Measurements from ENCODE around the gene ANKS1B.
"Not testable (repeated sequence)": the region's sequence is repeated elsewhere in the genome, so short reads cannot be mapped to it uniquely, and the experiment has no call there.

Gene ANKS1B

GRCh38 chr12:99806304-99806703 lies 178.4 kb downstream of the ANKS1B start:
- no peaks in the 10 kb centered on the region for H3K36me3 ChIP-seq (ENCODE audit: control insufficient read depth, insufficient read depth, low read length)
- no peaks in the 10 kb centered on the region for H3K9me3 ChIP-seq (ENCODE audit: control insufficient read depth, low read length)
- no peak overlapping the region for H3K27ac ChIP-seq (ENCODE audit: low read depth, low read length, severe bottlenecking)
- no peak overlapping the region for H3K4me3 ChIP-seq (ENCODE audit: extremely low read depth, insufficient read depth, low read length, poor library complexity, severe bottlenecking)
- no peaks in the 10 kb centered on the region for H3K4me1 ChIP-seq (ENCODE audit: control insufficient read depth, insufficient read depth, low read length, poor library complexity, severe bottlenecking)
- WGBS, 2 experiments (ENCODE audit: insufficient coverage in 2 of 2) = 90 to 99% methylated on average over 8 to 9 of the region's 9 CpGs

GRCh38 chr12:99804715-99805114 lies 180.0 kb downstream of the ANKS1B start:
- Histone ChIP-seq H3K4me1 (ENCODE audit: control insufficient read depth, insufficient read depth, low read length, poor library complexity, severe bottlenecking) (no peaks in the 10 kb centered on the region), H3K4me3 (ENCODE audit: extremely low read depth, insufficient read depth, low read length, poor library complexity, severe bottlenecking) (no peak overlapping the region), H3K27ac (ENCODE audit: low read depth, low read length, severe bottlenecking) (no peak overlapping the region), H3K9me3 (ENCODE audit: control insufficient read depth, low read length) (no peaks in the 10 kb centered on the region), H3K36me3 (ENCODE audit: control insufficient read depth, insufficient read depth, low read length) (no peaks in the 10 kb centered on the region)

GRCh38 chr12:99800605-99801004 lies 184.1 kb downstream of the ANKS1B start:
- H3K4me1 ChIP-seq (ENCODE audit: control insufficient read depth, insufficient read depth, low read length, poor library complexity, severe bottlenecking) = no peaks in the 10 kb centered on the region
- no peaks in the 10 kb centered on the region for H3K36me3 ChIP-seq (ENCODE audit: control insufficient read depth, insufficient read depth, low read length)
- WGBS, 2 experiments (ENCODE audit: insufficient coverage in 2 of 2) = 90 to 97% methylated on average over 1 to 2 of the region's 2 CpGs
- H3K4me3 ChIP-seq (ENCODE audit: extremely low read depth, insufficient read depth, low read length, poor library complexity, severe bottlenecking) = no peak overlapping the region
- no peak overlapping the region for H3K27ac ChIP-seq (ENCODE audit: low read depth, low read length, severe bottlenecking)
- H3K9me3 ChIP-seq (ENCODE audit: control insufficient read depth, low read length) = no peaks in the 10 kb centered on the region

GRCh38 chr12:99797931-99798330 lies 186.8 kb downstream of the ANKS1B start:
- not testable (repeated sequence) for H3K4me3 ChIP-seq (ENCODE audit: extremely low read depth, insufficient read depth, low read length, poor library complexity, severe bottlenecking); H3K4me1 ChIP-seq (ENCODE audit: control insufficient read depth, insufficient read depth, low read length, poor library complexity, severe bottlenecking)
- 80% methylated on average over 1 of the region's 4 CpGs; no CpG with 5 or more reads in 1 of the 2 experiments for WGBS, 2 experiments (ENCODE audit: insufficient coverage in 2 of 2)

GRCh38 chr12:99783421-99783820 lies 201.3 kb downstream of the ANKS1B start:
- H3K9me3 ChIP-seq (ENCODE audit: control insufficient read depth, low read length) = no peaks in the 10 kb centered on the region
- no CpG with 5 or more reads among the region's 3 CpGs for WGBS, 2 experiments (ENCODE audit: insufficient coverage in 2 of 2)
- H3K27ac ChIP-seq (ENCODE audit: low read depth, low read length, severe bottlenecking) = no peak overlapping the region
- no peak overlapping the region for H3K4me3 ChIP-seq (ENCODE audit: extremely low read depth, insufficient read depth, low read length, poor library complexity, severe bottlenecking)
- H3K4me1 ChIP-seq (ENCODE audit: control insufficient read depth, insufficient read depth, low read length, poor library complexity, severe bottlenecking) = no peaks in the 10 kb centered on the region
- no peaks in the 10 kb centered on the region for H3K36me3 ChIP-seq (ENCODE audit: control insufficient read depth, insufficient read depth, low read length)

More at GRCh38 chr12:99797931-99798330, 186.8 kb downstream of the ANKS1B start:
- H3K27ac ChIP-seq (ENCODE audit: low read depth, low read length, severe bottlenecking); H3K9me3 ChIP-seq (ENCODE audit: control insufficient read depth, low read length); H3K36me3 ChIP-seq (ENCODE audit: control insufficient read depth, insufficient read depth, low read length): not testable (repeated sequence)

GRCh38 chr12:99772274-99772673 lies 212.5 kb downstream of the ANKS1B start:
- H3K9me3 ChIP-seq (ENCODE audit: control insufficient read depth, low read length) = no peaks in the 10 kb centered on the region
- H3K27ac ChIP-seq (ENCODE audit: low read depth, low read length, severe bottlenecking) = no peak overlapping the region
- no peaks in the 10 kb centered on the region for H3K36me3 ChIP-seq (ENCODE audit: control insufficient read depth, insufficient read depth, low read length)
- no CpG with 5 or more reads among the region's 3 CpGs for WGBS, 2 experiments (ENCODE audit: insufficient coverage in 2 of 2)
- H3K4me1 ChIP-seq (ENCODE audit: control insufficient read depth, insufficient read depth, low read length, poor library complexity, severe bottlenecking) = no peaks in the 10 kb centered on the region
- H3K4me3 ChIP-seq (ENCODE audit: extremely low read depth, insufficient read depth, low read length, poor library complexity, severe bottlenecking) = no peak overlapping the region

GRCh38 chr12:99771659-99772058 lies 213.1 kb downstream of the ANKS1B start:
- Histone ChIP-seq H3K36me3 (ENCODE audit: control insufficient read depth, insufficient read depth, low read length) (no peaks in the 10 kb centered on the region), H3K4me1 (ENCODE audit: control insufficient read depth, insufficient read depth, low read length, poor library complexity, severe bottlenecking) (no peaks in the 10 kb centered on the region), H3K27ac (ENCODE audit: low read depth, low read length, severe bottlenecking) (no peak overlapping the region), H3K4me3 (ENCODE audit: extremely low read depth, insufficient read depth, low read length, poor library complexity, severe bottlenecking) (no peak overlapping the region), H3K9me3 (ENCODE audit: control insufficient read depth, low read length) (no peaks in the 10 kb centered on the region)

- Histone ChIP-seq H3K27ac (ENCODE audit: low read depth, low read length, severe bottlenecking) (no peak overlapping the region), H3K4me1 (ENCODE audit: control insufficient read depth, insufficient read depth, low read length, poor library complexity, severe bottlenecking) (no peaks in the 10 kb centered on the region), H3K9me3 (ENCODE audit: control insufficient read depth, low read length) (no peaks in the 10 kb centered on the region), H3K4me3 (ENCODE audit: extremely low read depth, insufficient read depth, low read length, poor library complexity, severe bottlenecking) (no peak overlapping the region), H3K36me3 (ENCODE audit: control insufficient read depth, insufficient read depth, low read length) (no peaks in the 10 kb centered on the region)
- no CpG with 5 or more reads among the region's 1 CpG for WGBS, 2 experiments (ENCODE audit: insufficient coverage in 2 of 2)
These were observed 215.2 kb downstream of the ANKS1B start for GRCh38 chr12:99769396-99769980.

GRCh38 chr12:99768758-99769157 lies 216.0 kb downstream of the ANKS1B start:
- Histone ChIP-seq H3K4me3 (ENCODE audit: extremely low read depth, insufficient read depth, low read length, poor library complexity, severe bottlenecking) (no peak overlapping the region), H3K27ac (ENCODE audit: low read depth, low read length, severe bottlenecking) (no peak overlapping the region), H3K9me3 (ENCODE audit: control insufficient read depth, low read length) (no peaks in the 10 kb centered on the region), H3K4me1 (ENCODE audit: control insufficient read depth, insufficient read depth, low read length, poor library complexity, severe bottlenecking) (no peaks in the 10 kb centered on the region), H3K36me3 (ENCODE audit: control insufficient read depth, insufficient read depth, low read length) (no peaks in the 10 kb centered on the region)
- WGBS, 2 experiments (ENCODE audit: insufficient coverage in 2 of 2) = 100% methylated on average over 3 of the region's 7 CpGs; no CpG with 5 or more reads in 1 of the 2 experiments

- Histone ChIP-seq H3K9me3 (ENCODE audit: control insufficient read depth, low read length) (no peaks in the 10 kb centered on the region), H3K4me3 (ENCODE audit: extremely low read depth, insufficient read depth, low read length, poor library complexity, severe bottlenecking) (no peak overlapping the region), H3K27ac (ENCODE audit: low read depth, low read length, severe bottlenecking) (no peak overlapping the region), H3K36me3 (ENCODE audit: control insufficient read depth, insufficient read depth, low read length) (no peaks in the 10 kb centered on the region), H3K4me1 (ENCODE audit: control insufficient read depth, insufficient read depth, low read length, poor library complexity, severe bottlenecking) (no peaks in the 10 kb centered on the region)
- no CpG with 5 or more reads among the region's 1 CpG for WGBS, 2 experiments (ENCODE audit: insufficient coverage in 2 of 2)
These were observed 216.9 kb downstream of the ANKS1B start for GRCh38 chr12:99767809-99768208.

- Histone ChIP-seq H3K36me3 (ENCODE audit: control insufficient read depth, insufficient read depth, low read length) (no peaks in the 10 kb centered on the region), H3K4me3 (ENCODE audit: extremely low read depth, insufficient read depth, low read length, poor library complexity, severe bottlenecking) (no peak overlapping the region), H3K4me1 (ENCODE audit: control insufficient read depth, insufficient read depth, low read length, poor library complexity, severe bottlenecking) (no peaks in the 10 kb centered on the region), H3K9me3 (ENCODE audit: control insufficient read depth, low read length) (no peaks in the 10 kb centered on the region), H3K27ac (ENCODE audit: low read depth, low read length, severe bottlenecking) (no peak overlapping the region)
- WGBS, 2 experiments (ENCODE audit: insufficient coverage in 2 of 2) = no CpG with 5 or more reads among the region's 1 CpG
These were observed 218.3 kb downstream of the ANKS1B start for GRCh38 chr12:99766408-99766807.

All from mesodermal cell (in vitro differentiated cells).